Duodenal mucosa (tissue), 2 donors: ENCODE data around the gene KLRC1.
"Not testable (repeated sequence)": the region's sequence is repeated elsewhere in the genome, so short reads cannot be mapped to it uniquely, and the experiment has no call there.

Source experiments
- H3K27ac ChIP-seq: one replicate; pipeline ENCODE4 v1.7.0; 2013; ENCODE audit warnings: low read depth, low read length
- H3K27me3 ChIP-seq, 2 donors: one replicate each; pipeline ENCODE4 v1.7.0; 2013; ENCODE audit warnings: low read length in 2 of 2, control low read depth in 1 of 2; ENCODE audit not compliant: insufficient read depth in 2 of 2, control insufficient read depth in 1 of 2
- H3K36me3 ChIP-seq, 2 donors: one replicate each; pipeline ENCODE4 v1.7.0; 2013; ENCODE audit warnings: low read length in 2 of 2, control low read depth in 1 of 2; ENCODE audit not compliant: insufficient read depth in 2 of 2, control insufficient read depth in 1 of 2
- H3K4me1 ChIP-seq, 2 donors: one replicate each; pipeline ENCODE4 v1.7.0; 2013; ENCODE audit warnings: low read length in 2 of 2, control low read depth in 1 of 2; ENCODE audit not compliant: insufficient read depth in 2 of 2, control insufficient read depth in 1 of 2
- H3K4me3 ChIP-seq, 2 donors: one replicate each; pipeline ENCODE4 v1.7.0; 2013; ENCODE audit warnings: low read length in 2 of 2, low read depth in 1 of 2
- H3K9ac ChIP-seq, 2 donors: one replicate each; pipeline ENCODE4 v1.7.0; 2013; ENCODE audit warnings: low read length in 2 of 2, low read depth in 1 of 2
- H3K9me3 ChIP-seq, 2 donors: one replicate each; pipeline ENCODE4 v1.7.0; 2013; ENCODE audit warnings: low read length in 2 of 2, control low read depth in 1 of 2; ENCODE audit not compliant: control insufficient read depth in 1 of 2

KLRC1 gene

DNA sequence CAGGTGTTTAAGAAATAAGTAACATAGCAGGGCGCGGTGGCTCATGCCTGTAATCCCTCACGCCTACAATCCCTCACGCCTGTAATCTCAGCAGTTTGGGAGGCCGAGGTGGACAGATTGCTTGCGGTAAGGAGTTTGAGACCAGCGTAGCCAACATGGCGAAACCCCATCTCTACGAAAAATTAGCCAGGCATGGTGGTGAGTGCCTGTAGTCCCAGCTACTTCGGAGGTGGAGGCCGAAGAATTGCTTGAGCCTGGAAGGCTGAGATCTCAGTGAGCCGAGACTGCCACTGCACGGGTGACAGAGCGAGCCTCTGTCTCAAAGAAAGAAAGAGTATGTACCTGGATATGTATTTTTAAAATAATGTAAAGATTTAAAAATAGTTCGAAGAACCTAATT, 57.0 kb downstream of the KLRC1 start:
- not testable (repeated sequence) for H3K4me3 ChIP-seq, H3K27me3 ChIP-seq, H3K9ac ChIP-seq, H3K36me3 ChIP-seq, H3K9me3 ChIP-seq, H3K4me1 ChIP-seq, H3K27ac ChIP-seq
